Activated naive CD4-positive, alpha-beta T cell treated with anti-CD3 and anti-CD28 coated beads, Interleukin-2, amount 50 U/mL, for 72 hours (primary cell): ENCODE data around the gene CD248. TPM values are rescaled to one million over a fixed set of nuclear protein-coding genes. Genes with fewer than 3 reads are reported as not detected.

ENCODE experiments used
- ATAC-seq, 2 donors: fragments of 150-1000 bp; cut with Tn5 transposase; 2 replicates each; pipeline ENCODE4 v1.10.0; 2021; ENCODE audit warnings: mild to moderate bottlenecking in 2 of 2, moderate library complexity in 2 of 2
- DNase-seq, 2 donors: peaks; one replicate each; pipeline ENCODE4 v3.0.0; 2021 to 2022; ENCODE audit warnings: low spot score in 2 of 2
- H3K27ac Mint-ChIP-seq, 2 donors: one replicate each; pipeline ENCODE4 v1.8.0; 2022; ENCODE audit warnings: mild to moderate bottlenecking in 2 of 2, mixed read lengths in 2 of 2
- H3K36me3 Mint-ChIP-seq, 2 donors: one replicate each; pipeline ENCODE4 v1.8.0; 2022; ENCODE audit warnings: mixed read lengths in 2 of 2
- H3K9me3 Mint-ChIP-seq, 2 donors: one replicate each; pipeline ENCODE4 v1.8.0; 2022; ENCODE audit warnings: mixed read lengths in 2 of 2
- total RNA-seq, 2 donors: library from RNA; stranded (reverse); gene quantifications; one replicate each; pipeline ENCODE4 v1.2.3, GENCODE V29; 2022

The CD248 gene
- total RNA-seq, 2 donors from 2014 or later = 0.31 to 0.36 TPM

DNA sequence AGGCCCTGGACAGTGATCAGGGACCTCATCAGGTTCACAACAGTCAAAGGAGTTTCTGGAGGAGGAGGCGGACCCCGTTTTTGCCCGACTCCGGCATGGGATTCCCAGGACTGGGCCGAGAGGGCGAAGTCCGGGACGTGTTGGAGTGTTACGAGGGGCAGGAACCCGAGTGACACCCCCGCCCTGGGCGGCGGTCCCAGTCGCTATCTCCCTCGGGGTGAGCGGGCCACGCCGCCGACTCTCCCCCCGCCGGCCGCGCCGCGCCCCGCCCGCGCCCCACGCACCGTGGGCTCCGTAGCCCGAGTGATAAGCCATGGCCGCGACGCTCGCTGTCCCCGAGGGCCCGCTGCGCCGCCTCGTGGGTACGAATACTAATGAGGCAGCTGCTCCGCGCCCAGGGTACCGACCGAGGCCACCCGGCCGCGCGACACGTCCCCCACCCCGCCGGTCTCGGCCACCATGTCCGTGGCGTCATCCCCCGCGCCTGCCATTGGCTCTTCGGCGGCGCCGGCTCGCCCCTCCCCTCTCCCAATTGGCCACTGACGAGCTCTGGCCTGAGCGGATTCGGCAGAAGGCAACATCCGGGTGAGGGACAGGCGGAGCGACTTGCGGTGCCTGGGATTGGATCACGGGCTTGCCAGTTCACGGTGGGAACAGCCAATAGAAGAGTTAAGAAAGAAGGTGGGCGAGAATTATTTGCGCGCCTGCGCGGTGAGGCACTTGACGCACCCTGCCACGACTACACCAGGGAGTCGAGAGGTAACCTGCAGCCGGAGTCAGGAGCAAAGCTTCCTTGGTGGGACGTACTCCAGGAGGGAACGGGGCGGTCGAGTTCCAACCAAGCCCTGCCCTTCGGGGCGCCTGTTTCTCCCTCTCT lies 27.9 kb downstream of the CD248 start, which contains the start of gene YIF1A:
TSS of gene YIF1A (minus strand) at position 473 of the 877 bp plus-strand sequence. CDS start at position 315, 158 bp downstream.
- ATAC-seq (peak; percentile 95), DNase-seq (peak; percentile 97 to 100)
- Mint-ChIP-seq H3K36me3 (no peaks in the 10 kb centered on the region), H3K9me3 (no peaks in the 10 kb centered on the region), H3K27ac (peak within 1 kb of the TSS; percentile 89 to 93)

DNA sequence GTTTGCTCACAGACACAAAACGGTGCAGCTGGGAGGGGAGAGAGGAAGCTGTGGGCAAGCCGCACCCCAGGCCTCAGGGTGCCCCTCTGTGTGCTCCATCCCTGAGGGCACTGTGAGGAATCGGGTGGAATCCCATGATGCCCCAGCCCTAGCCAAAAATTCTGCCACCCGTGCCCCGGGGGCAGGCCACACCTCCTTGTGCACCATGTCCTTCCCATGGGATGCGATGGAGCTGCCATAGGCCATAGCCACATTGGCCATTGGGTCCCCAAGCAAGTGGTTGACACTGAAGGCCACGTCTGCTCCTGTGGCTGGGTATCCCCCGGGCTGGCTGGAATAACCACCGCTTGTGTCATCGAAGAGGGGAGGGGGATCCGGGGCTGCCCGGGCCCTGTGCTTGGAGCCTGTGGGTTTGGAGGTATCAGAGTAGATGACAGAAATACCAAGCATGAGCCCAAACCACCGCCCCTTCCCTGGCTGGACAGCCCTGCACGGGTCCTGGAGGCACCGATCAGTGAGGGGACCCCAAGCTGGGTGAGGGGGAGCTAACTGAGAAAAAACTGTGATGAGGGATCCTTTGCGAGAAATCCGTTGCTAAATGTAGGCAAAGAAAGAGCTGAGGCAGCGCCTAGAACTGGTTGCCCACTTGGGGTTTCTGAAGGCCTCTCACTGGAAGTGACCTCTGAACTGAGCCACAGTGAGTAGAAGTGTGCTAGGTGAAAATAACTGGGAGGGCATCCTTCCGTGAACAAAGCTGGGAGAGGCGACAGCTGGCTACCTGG lies 28.8 kb downstream of the CD248 start:
- Mint-ChIP-seq H3K36me3 (no peaks in the 10 kb centered on the region), H3K27ac (peak overlapping the region; percentile 89 to 93), H3K9me3 (no peaks in the 10 kb centered on the region)
- ATAC-seq (no peak), DNase-seq (no peak)

DNA sequence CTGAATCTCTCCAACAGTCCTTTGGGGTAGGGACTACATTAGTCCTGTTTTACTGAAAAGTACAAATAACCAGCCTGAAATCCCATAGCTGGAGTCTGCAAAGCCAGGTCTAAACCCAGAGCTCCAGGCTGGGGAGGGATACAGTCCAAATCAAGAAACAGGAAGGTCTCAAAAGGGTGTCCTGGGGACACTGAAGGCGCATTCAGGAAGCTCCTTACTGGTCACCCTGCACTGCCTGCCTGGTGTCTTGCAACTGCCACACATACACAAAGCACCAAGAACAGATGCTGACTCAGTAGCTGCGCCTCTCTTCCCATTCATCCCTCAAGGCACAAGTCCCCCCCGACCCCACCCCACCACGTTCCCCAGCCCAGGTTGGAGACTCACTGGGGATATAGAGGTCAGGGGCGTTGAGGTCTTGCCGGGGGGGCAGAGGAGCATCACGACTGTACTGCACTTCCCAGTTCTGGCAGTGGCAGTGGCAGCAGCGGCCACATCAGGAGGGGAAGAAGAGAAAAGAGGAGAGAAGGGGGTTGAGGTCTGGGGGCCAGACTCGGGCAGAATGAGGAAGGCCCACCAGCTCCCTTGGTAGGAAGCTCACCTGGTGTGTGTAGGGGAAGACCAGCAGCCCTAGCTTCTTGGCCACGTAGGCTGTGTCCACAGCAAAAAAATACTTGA lies 29.5 kb downstream of the CD248 start:
- Mint-ChIP-seq H3K27ac (peak overlapping the region; percentile 65 to 89), H3K36me3 (no peaks in the 10 kb centered on the region), H3K9me3 (no peaks in the 10 kb centered on the region)
- ATAC-seq (no peak), DNase-seq (no peak)

DNA sequence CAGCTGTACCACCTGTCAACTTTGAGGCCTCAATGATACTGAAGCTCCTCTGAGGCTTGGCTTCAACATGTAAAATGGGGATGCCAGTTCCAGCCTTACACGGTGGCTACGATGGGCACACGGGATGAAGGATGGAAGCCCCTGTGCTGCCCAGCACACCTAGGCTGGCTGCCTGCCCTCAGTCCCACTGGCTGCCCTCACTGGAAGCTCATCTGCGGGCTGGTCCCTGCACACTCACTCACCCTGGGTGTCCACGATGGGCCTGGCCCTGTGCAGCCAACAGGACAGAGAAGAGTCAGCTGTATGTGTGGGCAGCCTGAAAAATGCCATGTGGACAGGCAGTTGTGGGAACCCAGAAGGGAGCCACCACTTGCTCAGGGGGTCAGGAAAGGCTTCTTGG lies 30.1 kb downstream of the CD248 start:
- H3K9me3 Mint-ChIP-seq = no peaks in the 10 kb centered on the region

DNA sequence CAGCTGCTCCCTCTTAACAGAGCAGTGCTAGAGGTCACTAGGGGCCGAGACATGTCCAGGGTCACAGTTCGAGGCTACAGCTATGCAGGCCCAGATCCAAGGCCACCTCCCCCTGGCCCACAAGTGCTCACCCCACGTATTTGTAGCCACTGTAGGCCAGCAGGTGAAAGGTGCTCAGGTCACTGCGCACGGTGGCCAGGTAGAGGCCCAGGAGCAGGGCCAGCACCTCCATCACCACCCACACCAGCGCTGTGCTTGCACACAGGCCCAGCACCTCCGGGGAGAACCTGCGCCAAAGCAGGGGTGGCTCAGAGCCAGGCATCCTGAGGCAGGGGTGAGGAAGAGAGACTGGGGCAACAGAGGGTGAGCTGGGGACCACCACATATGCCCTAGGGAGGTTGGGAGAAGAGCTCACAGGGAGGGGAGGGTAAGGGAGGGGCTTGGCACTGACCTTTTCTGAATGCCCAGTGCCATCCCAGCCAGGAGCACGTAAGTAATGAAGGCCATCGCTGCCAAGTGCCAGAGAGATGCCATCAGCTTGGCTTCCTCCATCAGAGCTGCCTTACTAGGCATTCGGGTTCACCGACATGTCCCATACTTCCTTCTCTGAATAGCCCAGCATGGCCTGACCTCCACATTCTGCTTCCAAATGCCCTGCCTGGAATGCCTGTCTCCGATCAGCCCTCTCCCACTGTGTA lies 31.4 kb downstream of the CD248 start:
- H3K27ac Mint-ChIP-seq = no peak overlapping the region
- ATAC-seq (no peak), DNase-seq (no peak)
- H3K36me3 Mint-ChIP-seq = no peaks in the 10 kb centered on the region
- H3K9me3 Mint-ChIP-seq = no peaks in the 10 kb centered on the region

More for the DNA sequence above, 30.1 kb downstream of the CD248 start:
- Mint-ChIP-seq H3K27ac (peak overlapping the region in 1 of 2 donors; percentile 89), H3K36me3 (no peaks in the 10 kb centered on the region)
- DNase-seq (no peak), ATAC-seq (no peak)

DNA sequence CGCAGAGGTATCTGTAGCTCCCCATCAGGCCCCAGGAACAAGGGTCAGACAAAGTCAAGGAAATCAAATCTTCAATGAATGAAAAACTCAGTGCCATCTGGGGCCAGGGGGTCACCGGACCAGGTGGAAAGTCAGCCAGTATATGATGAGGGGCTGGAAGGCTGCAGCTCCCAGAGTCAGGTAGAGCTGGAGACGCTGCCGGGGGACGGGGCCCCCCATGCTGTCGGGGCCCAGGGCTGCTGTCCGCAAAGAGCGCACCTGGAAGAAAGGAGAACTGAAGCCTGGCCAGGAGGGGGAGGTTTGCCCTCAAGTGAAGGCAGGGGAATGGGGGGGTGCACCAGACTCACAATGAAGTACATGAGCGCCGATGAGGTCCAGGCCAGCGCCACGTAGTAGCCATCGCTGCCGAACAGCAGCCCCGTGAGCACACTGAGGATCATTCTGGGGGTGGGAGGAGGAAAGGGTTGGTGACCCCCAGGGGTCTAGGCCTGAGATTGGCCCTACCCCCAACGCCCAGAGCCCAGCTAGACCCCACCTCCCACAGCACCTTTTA lies 32.2 kb downstream of the CD248 start:
- no peak for ATAC-seq
- no peaks in the 10 kb centered on the region for H3K9me3 Mint-ChIP-seq
- no peak for DNase-seq
- H3K27ac Mint-ChIP-seq = no peak overlapping the region
- no peaks in the 10 kb centered on the region for H3K36me3 Mint-ChIP-seq

DNA sequence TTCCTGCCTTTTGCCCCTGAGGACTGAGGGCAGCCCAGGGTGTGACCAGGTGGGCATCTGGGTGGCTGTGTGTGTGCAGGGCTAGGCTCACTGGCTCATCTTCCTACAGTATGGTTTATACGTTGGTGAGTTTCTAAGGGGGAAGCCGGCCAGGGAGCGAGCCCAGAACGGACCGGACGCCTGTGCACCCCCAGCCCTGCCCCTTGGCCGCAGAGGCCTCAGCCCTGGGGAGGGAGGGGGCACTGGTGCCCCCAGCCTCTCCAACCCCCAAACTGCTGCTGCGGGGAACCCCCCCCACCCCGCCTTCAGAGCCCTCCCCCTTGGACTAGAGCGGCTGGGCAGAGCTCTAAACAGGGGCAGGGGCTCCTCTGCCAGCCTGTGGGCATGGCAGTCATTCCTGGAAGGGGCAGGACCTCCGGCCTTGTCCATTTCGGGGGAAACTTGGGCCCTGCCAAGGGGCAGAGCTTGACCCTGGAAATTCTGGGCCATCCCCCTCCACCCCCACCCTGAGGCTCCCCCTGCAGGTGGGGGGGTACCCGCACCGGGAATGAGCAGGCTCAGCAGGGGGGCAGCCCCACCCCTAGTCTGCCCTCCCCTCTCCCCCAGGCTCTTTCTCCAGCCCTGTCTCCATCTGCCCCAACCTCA lies 33.3 kb downstream of the CD248 start:
- H3K27ac Mint-ChIP-seq = peak overlapping the region in 1 of 2 donors; percentile 85
- no peaks in the 10 kb centered on the region for H3K9me3 Mint-ChIP-seq
- DNase-seq = no peak
- no peaks in the 10 kb centered on the region for H3K36me3 Mint-ChIP-seq
- ATAC-seq = no peak

DNA sequence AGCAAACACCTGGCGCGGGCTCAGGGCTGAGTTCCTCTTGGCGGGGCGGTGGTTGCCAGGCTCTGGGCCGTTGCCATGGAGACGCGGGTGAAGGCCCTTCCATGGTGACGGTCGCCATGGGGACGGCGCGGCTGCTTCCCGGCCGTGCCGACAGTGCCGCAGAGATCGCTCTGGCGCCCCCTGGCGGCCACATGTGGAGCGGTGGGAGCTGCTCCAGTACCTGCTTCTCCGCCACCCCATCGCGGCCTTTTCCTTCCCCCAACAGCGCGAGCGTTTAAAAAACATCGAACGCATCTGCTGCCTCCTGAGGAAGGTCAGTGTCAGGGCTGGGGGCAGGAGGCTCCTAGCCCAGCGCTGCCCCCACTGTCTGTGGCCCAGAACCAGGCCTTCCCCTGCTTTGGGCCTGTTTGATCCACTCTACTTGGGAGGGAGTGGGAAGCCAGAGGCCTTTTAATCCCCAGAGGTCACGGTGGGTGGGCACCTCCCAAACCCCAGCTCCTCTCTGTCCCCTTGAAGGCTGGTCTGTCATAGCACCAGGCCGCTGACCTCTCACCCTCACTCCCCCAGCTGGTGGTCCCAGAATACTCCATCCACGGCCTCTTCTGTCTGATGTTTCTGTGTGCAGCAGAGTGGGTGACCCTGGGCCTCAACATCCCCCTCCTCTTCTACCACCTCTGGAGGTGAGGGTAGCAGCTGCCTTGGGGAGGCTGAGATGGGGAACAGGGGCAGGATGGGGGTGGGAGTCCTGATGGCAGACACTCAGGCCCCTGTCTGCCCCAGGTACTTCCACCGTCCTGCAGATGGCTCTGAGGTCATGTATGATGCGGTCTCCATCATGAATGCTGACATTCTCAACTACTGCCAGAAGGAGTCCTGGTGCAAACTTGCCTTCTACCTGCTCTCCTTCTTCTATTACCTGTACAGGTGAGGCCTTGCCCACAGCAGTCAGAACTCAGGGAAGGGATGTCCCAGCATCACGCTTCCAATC lies 34.1 kb downstream of the CD248 start:
- Mint-ChIP-seq H3K9me3 (no peaks in the 10 kb centered on the region), H3K27ac (peak overlapping the region; percentile 72 to 85), H3K36me3 (no peaks in the 10 kb centered on the region)
- DNase-seq (peak; percentile 97 to 100), ATAC-seq (peak; percentile 86 to 89)

DNA sequence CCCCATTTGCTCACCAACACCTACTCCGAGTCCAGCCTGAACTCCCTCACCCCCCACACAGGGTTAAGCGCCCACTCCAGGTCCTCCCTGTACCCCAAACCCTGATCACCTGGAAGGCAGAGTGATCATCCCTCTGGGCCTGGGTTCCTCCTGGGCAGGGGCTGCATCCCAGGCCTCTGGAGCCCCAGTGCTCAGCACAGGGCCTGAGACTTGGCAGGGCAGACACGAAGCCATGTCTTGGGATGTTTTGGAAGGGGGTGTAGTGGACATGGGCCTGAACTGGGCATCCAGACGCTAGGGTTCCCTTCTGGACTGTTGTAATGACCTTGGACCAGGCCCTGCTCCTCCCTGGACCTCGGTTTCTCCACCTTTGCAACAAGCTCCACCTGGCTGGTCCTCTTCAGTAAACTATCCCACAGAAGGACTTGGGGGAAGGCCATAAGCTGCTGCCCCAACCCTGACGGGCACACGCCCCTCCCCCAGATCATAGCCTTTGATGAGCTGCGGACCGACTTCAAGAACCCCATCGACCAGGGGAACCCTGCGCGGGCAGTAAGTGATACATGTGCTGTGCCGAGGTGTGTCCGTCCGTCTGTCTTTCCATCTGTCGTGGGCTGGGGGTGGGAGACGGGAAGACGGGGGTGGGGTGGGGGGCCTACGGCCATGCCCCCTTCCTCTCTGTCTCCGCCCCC lies 34.9 kb downstream of the CD248 start:
- no peak for ATAC-seq
- peak overlapping the region in 1 of 2 donors; percentile 85 for H3K27ac Mint-ChIP-seq
- no peaks in the 10 kb centered on the region for H3K36me3 Mint-ChIP-seq
- DNase-seq = no peak
- H3K9me3 Mint-ChIP-seq = no peaks in the 10 kb centered on the region

DNA sequence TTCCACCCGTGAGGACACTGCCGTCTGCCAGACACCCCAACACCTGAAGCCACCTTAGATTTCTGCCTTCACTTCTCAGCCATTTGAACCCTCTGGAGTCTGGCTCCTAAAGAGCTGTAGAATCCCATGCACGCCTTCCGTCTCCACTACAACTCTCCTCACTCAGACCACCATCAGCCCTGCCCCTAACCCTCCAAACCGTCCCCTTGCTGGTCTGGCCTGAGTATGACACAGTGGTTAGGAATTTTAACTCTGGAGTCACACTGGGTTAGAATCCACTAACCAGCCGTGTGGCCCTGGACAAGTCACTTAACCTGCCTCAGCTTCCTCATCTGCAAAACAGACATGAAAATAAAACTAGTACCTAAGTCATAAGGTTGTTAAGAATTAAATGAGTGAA lies 35.8 kb downstream of the CD248 start:
- Mint-ChIP-seq H3K27ac (peak overlapping the region in 1 of 2 donors; percentile 5), H3K36me3 (no peaks in the 10 kb centered on the region), H3K9me3 (no peaks in the 10 kb centered on the region)
- DNase-seq (no peak), ATAC-seq (no peak)

DNA sequence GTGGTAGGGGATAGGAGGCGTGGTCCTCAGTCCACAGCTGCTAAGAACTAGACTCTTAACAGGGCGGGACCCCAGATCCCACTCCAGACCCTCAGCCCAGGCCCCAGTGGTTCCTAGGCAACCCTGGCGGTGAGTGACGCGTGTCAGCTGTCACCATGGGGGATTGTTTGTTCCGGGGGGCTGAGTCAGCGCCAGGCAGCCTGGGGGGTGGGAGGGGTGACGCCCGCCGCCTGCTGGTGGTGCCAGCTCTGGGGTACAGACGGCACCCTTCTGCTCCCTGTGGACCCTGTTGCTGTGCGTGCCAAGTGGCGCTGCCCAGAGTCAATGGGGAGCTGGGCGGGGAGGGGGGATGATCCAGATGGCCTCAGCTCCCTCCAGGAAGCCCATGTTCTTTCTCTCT lies 36.4 kb downstream of the CD248 start:
- ATAC-seq = no peak
- no peak for DNase-seq
- Mint-ChIP-seq H3K36me3 (no peaks in the 10 kb centered on the region), H3K9me3 (no peaks in the 10 kb centered on the region), H3K27ac (no peak overlapping the region)

DNA sequence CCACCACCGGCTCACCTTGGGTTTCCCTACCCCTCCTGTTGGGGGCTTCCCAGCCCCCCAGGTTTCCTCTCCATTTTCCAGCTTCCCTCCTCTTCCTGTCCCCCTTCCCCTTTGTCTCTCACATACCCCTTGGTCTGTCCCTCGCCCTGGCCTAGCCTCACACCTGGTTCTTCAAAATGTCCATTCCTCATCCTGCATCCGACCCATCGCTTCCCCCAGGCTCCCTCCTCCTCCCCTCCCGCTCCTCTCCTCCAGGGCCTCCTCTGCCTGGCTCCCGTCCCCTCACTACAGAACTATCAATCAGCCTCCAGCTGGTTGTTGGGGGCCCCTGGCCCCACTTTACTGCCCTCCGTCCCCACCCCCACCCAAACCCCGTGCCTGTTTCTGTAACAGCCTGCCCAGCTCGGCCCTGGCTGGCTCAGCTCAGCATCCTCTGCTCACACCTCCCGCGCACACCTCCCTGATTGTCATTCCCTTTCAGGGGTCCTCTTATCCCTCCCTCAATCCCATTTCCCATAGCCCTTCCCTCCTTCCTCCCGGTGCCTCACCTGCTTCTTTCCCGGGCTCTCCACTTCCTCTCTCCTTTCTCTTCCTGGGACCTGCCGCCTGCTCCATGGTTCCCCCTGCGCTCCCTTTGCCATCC lies 37.6 kb downstream of the CD248 start:
- peak overlapping the region; percentile 54 to 95 for H3K27ac Mint-ChIP-seq
- peaks cover 0 to 2% of the 10 kb centered on the region in 2 donors for H3K36me3 Mint-ChIP-seq
- H3K9me3 Mint-ChIP-seq = no peaks in the 10 kb centered on the region
- ATAC-seq (no peak), DNase-seq (no peak)

DNA sequence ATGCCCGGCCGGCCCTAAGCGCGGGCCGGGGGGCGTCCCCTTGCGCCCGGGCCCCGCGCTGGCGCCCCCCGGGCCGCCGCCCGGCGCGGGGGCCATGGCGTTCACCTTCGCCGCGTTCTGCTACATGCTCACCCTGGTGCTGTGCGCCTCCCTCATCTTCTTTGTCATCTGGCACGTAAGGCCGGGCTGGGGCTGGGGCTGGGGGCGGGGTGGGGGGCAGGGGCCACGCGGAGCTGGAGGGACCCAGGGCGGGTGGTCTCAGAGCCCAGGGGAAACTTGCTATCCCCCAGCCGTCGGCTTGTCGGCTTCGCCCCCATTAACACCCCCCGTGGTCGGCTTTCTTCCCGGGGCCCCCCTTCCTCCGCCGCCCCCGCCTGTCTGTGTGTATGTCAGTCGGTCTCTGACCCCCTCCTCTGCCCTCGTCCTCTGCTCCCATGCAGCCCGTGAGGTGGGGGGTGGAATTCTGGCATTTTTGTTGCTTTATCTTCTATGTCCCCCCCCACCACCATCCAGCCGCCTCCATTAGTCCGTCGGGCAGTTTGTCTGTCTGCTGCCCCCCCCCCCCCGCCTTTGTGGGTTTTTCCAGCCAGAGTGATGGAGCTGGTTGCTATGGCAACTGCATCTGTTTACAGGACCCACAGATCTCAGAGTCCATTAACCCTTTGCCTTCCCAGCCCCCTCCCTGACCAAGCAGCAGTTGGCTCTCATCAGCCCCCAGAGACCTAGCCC lies 38.3 kb downstream of the CD248 start:
- ATAC-seq = no peak
- no peak overlapping the region for H3K27ac Mint-ChIP-seq
- DNase-seq = peak in 1 of 2 donors; percentile 51
- H3K9me3 Mint-ChIP-seq = no peaks in the 10 kb centered on the region
- H3K36me3 Mint-ChIP-seq = peaks cover 0 to 5% of the 10 kb centered on the region in 2 donors
